A549 (cell line): ENCODE results near the gene MEMO1. TPM values are rescaled to one million over a fixed set of nuclear protein-coding genes. Genes with fewer than 3 reads are reported as not detected.

Experiments used
- ATAC-seq, 2 experiments: fragments of 200-7000 bp in 1 of 2; fragments of >200 bp in 1 of 2; cut with Nextera tagmentation in 1 of 2; cut with Tn5 transposase in 1 of 2; 3 replicates each; pipeline versions ENCODE4 v1.8.0 to v1.9.1; 2018 to 2020; ENCODE audit warnings: mild to moderate bottlenecking in 1 of 2, moderate library complexity in 1 of 2
- CTCF ChIA-PET: fragments of 300-600 bp; sonication (Branson Sonifier 250); formaldehyde crosslinking; extraction: SDS; loops from one replicate; lab custom pipeline; 2021; ENCODE audit warnings: antibody characterized with exemption, inconsistent platforms; lab: Yijun Ruan, JAX
- POLR2A ChIA-PET: fragments of 350-600 bp; formaldehyde crosslinking; extraction: SDS; loops from one replicate; lab custom pipeline; 2021; ENCODE audit warnings: antibody characterized with exemption, inconsistent platforms; lab: Yijun Ruan, JAX
- DNase-seq, 2 experiments: peaks; one replicate each; pipeline versions ENCODE4 v3.0.0 to v3.0.0-alpha.2; 2011 to 2016; ENCODE audit warnings: low read depth in 1 of 2, low spot score in 1 of 2
- FAIRE-seq: peaks from 2 replicates; lab custom pipeline; 2011; peaks lifted over from hg19 to GRCh38; lab: Jason Lieb, UNC
- H3K27ac ChIP-seq, 2 experiments: fragments of >200 bp; sonication (Bioruptor Twin); formaldehyde crosslinking; 3 replicates each; pipeline ENCODE4 v1.5.1; 2016 to 2017
- H3K4me1 ChIP-seq: fragments of >200 bp; sonication (Bioruptor Twin); formaldehyde crosslinking; 3 replicates; pipeline ENCODE4 v1.6.1; 2016
- H3K4me2 ChIP-seq: fragments of >200 bp; sonication (Bioruptor Twin); formaldehyde crosslinking; 3 replicates; pipeline ENCODE4 v1.6.1; 2016
- H3K4me3 ChIP-seq: fragments of >200 bp; sonication (Bioruptor Twin); formaldehyde crosslinking; 3 replicates; pipeline ENCODE4 v1.5.1; 2016
- H3K9me3 ChIP-seq: fragments of >200 bp; sonication (Bioruptor Twin); formaldehyde crosslinking; 3 replicates; pipeline ENCODE4 v1.6.1; 2016
- ATOH8 ChIP-seq: fragments of 250-450 bp; sonication (Bioruptor Pico); IDR thresholded peaks from 2 replicates; pipeline ENCODE4 v1.5.0; 2020; ENCODE audit warnings: low read depth, mild to moderate bottlenecking, moderate library complexity
- CBX2 ChIP-seq: fragments of 200-600 bp; sonication (generic); IDR thresholded peaks from 2 replicates; pipeline ENCODE4 v1.6.1; 2016; ENCODE audit warnings: low read depth, mild to moderate bottlenecking, borderline replicate concordance
- CHD2 ChIP-seq: fragments of 150-350 bp; IDR thresholded peaks from 2 replicates; pipeline ENCODE4 v1.6.1; 2014; ENCODE audit warnings: low read length; ENCODE audit not compliant: partially characterized antibody
- CHD4 ChIP-seq: fragments of 200-600 bp; sonication (generic); IDR thresholded peaks from 2 replicates; pipeline ENCODE4 v1.6.1; 2016; ENCODE audit warnings: antibody characterized with exemption, mild to moderate bottlenecking, borderline replicate concordance
- EP300 ChIP-seq, 2 experiments: fragments of >200 bp; sonication (Bioruptor Twin); formaldehyde crosslinking; IDR thresholded peaks; 2 replicates in 1 of 2; 3 replicates in 1 of 2; pipeline ENCODE4 v1.6.1; 2016 to 2017
- ESRRA ChIP-seq: fragments of 150-350 bp; IDR thresholded peaks from 2 replicates; pipeline ENCODE4 v1.6.1; 2014; ENCODE audit warnings: mild to moderate bottlenecking, low read length, borderline replicate concordance
- FOXS1 ChIP-seq: fragments of 250-450 bp; sonication (Bioruptor Pico); IDR thresholded peaks from 2 replicates; pipeline ENCODE4 v1.5.0; 2020; ENCODE audit warnings: mild to moderate bottlenecking, moderate library complexity
- GATA3 ChIP-seq: IDR thresholded peaks from 2 replicates; pipeline ENCODE4 v1.6.1; 2012; ENCODE audit warnings: borderline replicate concordance
- HDAC2 ChIP-seq: fragments of 200-600 bp; sonication (generic); IDR thresholded peaks from 2 replicates; pipeline ENCODE4 v1.6.1; 2016
- JUN ChIP-seq, 2 experiments: fragments of >200 bp; sonication (Bioruptor Twin); formaldehyde crosslinking; IDR thresholded peaks; 2 replicates in 1 of 2; 3 replicates in 1 of 2; pipeline ENCODE4 v1.6.1; 2016 to 2017
- JUNB ChIP-seq: fragments of >200 bp; sonication (Bioruptor Twin); formaldehyde crosslinking; IDR thresholded peaks from 2 replicates; pipeline ENCODE4 v1.6.1; 2016
- MAZ ChIP-seq: fragments of 150-350 bp; IDR thresholded peaks from 2 replicates; pipeline ENCODE4 v1.6.1; 2014; ENCODE audit warnings: antibody characterized with exemption, low read depth, low read length, borderline replicate concordance
- NPAS2 ChIP-seq: fragments of 250-450 bp; sonication (Bioruptor Pico); IDR thresholded peaks from 2 replicates; pipeline ENCODE4 v1.8.0; 2022; ENCODE audit warnings: mild to moderate bottlenecking, moderate library complexity, borderline replicate concordance
- PHF8 ChIP-seq: fragments of 200-600 bp; sonication (generic); IDR thresholded peaks from 2 replicates; pipeline ENCODE4 v1.6.1; 2016; ENCODE audit warnings: low read depth, mild to moderate bottlenecking, antibody characterized with exemption, moderate library complexity, borderline replicate concordance
- POLR2AphosphoS2 ChIP-seq: conservative IDR thresholded peaks from 2 replicates; pipeline ENCODE4 v1.6.1; 2012; ENCODE audit warnings: low read length, improper control_type of control experiment, inconsistent platforms
- RARB ChIP-seq: fragments of 250-450 bp; sonication (Bioruptor Pico); IDR thresholded peaks from 2 replicates; pipeline ENCODE4 v1.8.0; 2021; ENCODE audit warnings: mild to moderate bottlenecking, moderate library complexity
- RCOR1 ChIP-seq: fragments of 150-350 bp; IDR thresholded peaks from 2 replicates; pipeline ENCODE4 v1.6.1; 2014; ENCODE audit warnings: antibody characterized with exemption, low read length, low read depth
- REST ChIP-seq: fragments of 200-600 bp; sonication (generic); IDR thresholded peaks from 2 replicates; pipeline ENCODE4 v1.6.1; 2016; ENCODE audit warnings: antibody characterized with exemption, mild to moderate bottlenecking, moderate library complexity
- RFX5 ChIP-seq: fragments of 450-650 bp; IDR thresholded peaks from 2 replicates; pipeline ENCODE4 v1.7.1; 2014; ENCODE audit warnings: antibody characterized with exemption, mild to moderate bottlenecking, moderate library complexity
- RNF2 ChIP-seq: fragments of 200-600 bp; sonication (generic); IDR thresholded peaks from 2 replicates; pipeline ENCODE4 v1.6.1; 2016; ENCODE audit warnings: low read depth, mild to moderate bottlenecking, antibody characterized with exemption, moderate library complexity, borderline replicate concordance
- SMC3 ChIP-seq: fragments of >200 bp; sonication (Bioruptor Twin); formaldehyde crosslinking; IDR thresholded peaks from 3 replicates; pipeline ENCODE4 v1.6.1; 2018; ENCODE audit warnings: inconsistent platforms
- SREBF2 ChIP-seq: fragments of 450-650 bp; IDR thresholded peaks from 2 replicates; pipeline ENCODE4 v1.6.1; 2014; ENCODE audit warnings: mild to moderate bottlenecking, moderate library complexity
- TFCP2L1 ChIP-seq: fragments of 250-450 bp; sonication (Bioruptor Pico); IDR thresholded peaks from 2 replicates; pipeline ENCODE4 v1.5.0; 2021; ENCODE audit warnings: mild to moderate bottlenecking
- USF2 ChIP-seq: fragments of 450-650 bp; IDR thresholded peaks from 2 replicates; pipeline ENCODE4 v1.6.1; 2014; ENCODE audit warnings: antibody characterized with exemption
- ZC3H11A ChIP-seq: fragments of 450-650 bp; IDR thresholded peaks from 2 replicates; pipeline ENCODE4 v1.6.1; 2014; ENCODE audit warnings: antibody characterized with exemption, mild to moderate bottlenecking
- ZFP36 ChIP-seq: fragments of 450-650 bp; IDR thresholded peaks from 2 replicates; pipeline ENCODE4 v1.6.1; 2014; ENCODE audit warnings: borderline replicate concordance; ENCODE audit not compliant: partially characterized antibody
- ZNF302 ChIP-seq: fragments of 250-450 bp; sonication (Bioruptor Pico); IDR thresholded peaks from 2 replicates; pipeline ENCODE4 v1.9.0; 2021; ENCODE audit warnings: inconsistent platforms, mild to moderate bottlenecking, moderate library complexity
- WGBS: methylation state at CpG from one replicate; pipeline ENCODE4 v1.1.6; 2017; ENCODE audit errors: missing lambda C conversion rate; 5-methylcytosine and 5-hydroxymethylcytosine counted together
- polyA plus RNA-seq, 4 experiments: library from polyadenylated mRNA; depleted of rRNA in 3 of 4; stranded (reverse); fragments of >200 nt; fragmentation: RNase III in 1 of 4; extraction: RNeasy Plus Mini Kit Qiagen cat#74134 plus additional on column Dnase treatment in 1 of 4; gene quantifications; 2 replicates in 3 of 4; 3 replicates in 1 of 4; pipeline ENCODE4 v1.2.3, GENCODE V29; 2011 to 2017

Gene MEMO1
- polyA plus RNA-seq, 2 of the 4 experiments (the other 2 are of a cell fraction) = 80.2 to 87.0 TPM

GRCh38 chr2:31932589-31932988 lies 78.2 kb downstream of the MEMO1 start:
- WGBS = 93% methylated on average over 5 of the region's 5 CpGs
- POLR2A ChIA-PET = no interaction called here

GRCh38 chr2:31931916-31932315 lies 78.9 kb downstream of the MEMO1 start:
- 87% methylated on average over 4 of the region's 4 CpGs for WGBS
- DNase-seq = no peak
- Histone ChIP-seq H3K27ac (no peak overlapping the region), H3K4me1 (no peaks in the 10 kb centered on the region), H3K4me3 (no peak overlapping the region), H3K9me3 (no peaks in the 10 kb centered on the region), H3K4me2 (no peak overlapping the region)
- no peak for ATAC-seq
- FAIRE-seq = no peak
- ChIA-PET CTCF (no interaction called here), POLR2A (no interaction called here)
- TF ChIP-seq RCOR1 (no peak), JUN (IDR thresholded peaks at IDR 0.05) (no peak), USF2 (no peak), HDAC2 (no peak), GATA3 (no peak), RFX5 (no peak), CHD4 (no peak), EP300 (IDR thresholded peaks at IDR 0.05) (no peak), ZNF302 (CRISPR knock-in tag) (no peak)

More at GRCh38 chr2:31932589-31932988, 78.2 kb downstream of the MEMO1 start:
- FAIRE-seq = no peak
- no peak overlapping the region for H3K27ac ChIP-seq
- no peak for ATAC-seq
- no peaks in the 10 kb centered on the region for H3K9me3 ChIP-seq
- TF ChIP-seq FOXS1 (CRISPR knock-in tag) (no peak), MAZ (no peak), POLR2AphosphoS2 (no peak), TFCP2L1 (CRISPR knock-in tag) (no peak), JUN (IDR thresholded peaks at IDR 0.05) (no peak), NPAS2 (CRISPR knock-in tag) (no peak), CHD2 (no peak), CBX2 (no peak), ATOH8 (CRISPR knock-in tag) (no peak), ZC3H11A (no peak), PHF8 (no peak), GATA3 (no peak), SMC3 (no peak), REST (no peak), JUNB (no peak), RARB (CRISPR knock-in tag) (no peak), ESRRA (no peak), SREBF2 (no peak), RNF2 (no peak), ZFP36 (no peak)
- H3K4me3 ChIP-seq = no peak overlapping the region
- H3K4me1 ChIP-seq = no peaks in the 10 kb centered on the region
- CTCF ChIA-PET = no interaction called here
- no peak overlapping the region for H3K4me2 ChIP-seq
- no peak for DNase-seq
